IPS DF 4.7 (cell line): ENCODE data around the gene NFKB2.

Source experiments
- DNase-seq: peaks from one replicate; pipeline ENCODE4 v3.0.0-alpha.2; 2013; ENCODE audit warnings: low spot score; ENCODE audit errors: extremely low read depth

NFKB2 gene

DNA sequence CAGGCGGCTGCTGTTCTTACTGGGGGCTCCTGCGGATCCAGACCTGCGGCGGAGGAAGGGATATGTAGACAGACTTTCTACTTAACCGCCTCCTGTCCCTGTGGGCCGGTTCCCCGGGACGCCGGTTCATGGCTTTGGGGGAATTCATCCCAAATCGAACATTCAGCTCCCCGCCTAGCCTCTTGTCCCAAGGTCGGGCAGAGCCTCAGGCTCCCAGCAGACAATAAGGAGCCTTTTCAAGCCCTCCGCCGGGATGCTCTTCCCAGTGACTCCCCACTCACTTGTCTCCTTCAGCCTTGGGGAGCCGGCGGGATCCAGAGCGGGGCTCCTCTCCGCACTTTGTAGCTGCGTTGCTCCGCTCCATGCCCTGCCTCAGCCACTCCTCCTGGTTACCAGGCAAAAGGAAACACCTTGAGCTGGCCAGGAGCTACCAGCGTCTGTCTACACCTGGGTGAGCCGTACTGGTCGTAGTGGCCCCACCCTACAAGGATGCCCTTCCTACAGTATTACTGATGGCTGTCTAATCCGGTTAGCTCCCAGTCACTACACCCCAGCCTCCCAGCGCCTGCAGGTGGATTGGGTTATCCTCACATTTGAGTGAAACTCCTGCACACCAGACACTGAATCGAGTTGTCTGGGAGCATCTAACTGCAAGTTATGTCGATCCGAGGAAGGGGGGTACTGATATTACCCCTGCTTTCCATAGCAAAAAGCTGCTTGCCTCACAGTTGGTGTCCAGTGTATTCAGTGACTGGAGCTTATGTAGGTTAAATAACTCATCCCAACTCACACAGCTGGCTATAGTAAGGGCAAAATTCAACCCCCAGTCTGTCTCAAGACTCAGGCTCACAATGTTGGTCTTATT, 55.8 kb downstream of the NFKB2 start, which contains the start of gene C10orf95:
Gene C10orf95, minus strand, starts transcription at position 439 of the 865 bp plus-strand sequence. CDS start 450 bp downstream, outside the sequence.
- no peak for DNase-seq
